ENCODE data around the gene LRIG1.

The LRIG1 gene

DNA sequence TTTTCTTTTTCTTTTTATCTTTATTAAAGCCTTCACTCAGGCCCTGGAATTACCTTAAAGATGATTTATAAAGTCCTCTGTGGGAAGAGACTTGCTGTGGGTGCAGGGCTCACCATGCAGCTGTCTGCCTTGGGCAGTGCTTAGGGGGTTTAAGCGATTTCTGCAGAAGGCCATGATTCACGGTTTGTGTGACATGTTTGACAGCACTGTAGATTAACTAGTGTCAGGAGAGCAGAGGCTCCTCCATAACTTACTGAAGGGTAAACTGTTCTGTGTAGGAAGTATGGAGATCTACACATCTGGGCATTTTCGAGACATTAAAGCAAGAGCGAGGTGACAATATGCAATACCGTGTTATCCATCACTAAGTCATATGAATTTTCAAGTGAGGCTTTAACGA, 137.7 kb downstream of the LRIG1 start:
- Histone ChIP-seq H3K27ac (ENCODE audit: low read depth, low read length) (no peak overlapping the region), H3K4me1 (ENCODE audit: control insufficient read depth, insufficient read depth, low read length) (peaks cover 36% of the 10 kb centered on the region), H3K27me3 (ENCODE audit: control insufficient read depth, insufficient read depth, low read length) (no peaks in the 10 kb centered on the region), H3K36me3 (ENCODE audit: control insufficient read depth, insufficient read depth, low read length) (no peaks in the 10 kb centered on the region), H3K4me3 (ENCODE audit: low read depth, low read length) (no peak overlapping the region), H3K9me3 (ENCODE audit: control insufficient read depth, insufficient read depth, low read length) (no peaks in the 10 kb centered on the region), H3K9ac (ENCODE audit: low read depth, low read length) (no peak overlapping the region)

DNA sequence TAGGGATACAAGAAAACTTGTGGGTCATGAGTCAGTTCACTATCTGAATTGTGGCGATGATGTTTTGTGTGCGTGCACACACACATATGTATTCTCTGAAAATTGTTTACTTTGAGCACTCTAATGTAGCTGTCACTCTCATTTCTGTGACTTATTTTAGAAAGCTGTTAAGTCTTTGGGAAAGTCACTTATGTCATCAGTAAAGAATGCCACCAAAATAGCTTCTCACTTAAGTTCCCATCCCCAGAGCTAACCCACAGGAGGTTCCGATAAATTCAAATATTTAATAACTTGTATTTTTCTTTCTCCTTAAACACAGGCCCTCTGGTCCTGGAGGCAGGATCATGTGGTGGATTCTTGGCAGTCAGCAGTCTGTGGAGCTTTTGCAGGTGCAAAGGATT, 138.3 kb downstream of the LRIG1 start:
- no peaks in the 10 kb centered on the region for H3K9me3 ChIP-seq (ENCODE audit: control insufficient read depth, insufficient read depth, low read length)
- H3K27ac ChIP-seq (ENCODE audit: low read depth, low read length): no peak overlapping the region
- H3K9ac ChIP-seq (ENCODE audit: low read depth, low read length): no peak overlapping the region
- H3K36me3 ChIP-seq (ENCODE audit: control insufficient read depth, insufficient read depth, low read length): no peaks in the 10 kb centered on the region
- H3K4me3 ChIP-seq (ENCODE audit: low read depth, low read length): no peak overlapping the region
- H3K27me3 ChIP-seq (ENCODE audit: control insufficient read depth, insufficient read depth, low read length): no peaks in the 10 kb centered on the region
- H3K4me1 ChIP-seq (ENCODE audit: control insufficient read depth, insufficient read depth, low read length): peaks cover 36% of the 10 kb centered on the region

DNA sequence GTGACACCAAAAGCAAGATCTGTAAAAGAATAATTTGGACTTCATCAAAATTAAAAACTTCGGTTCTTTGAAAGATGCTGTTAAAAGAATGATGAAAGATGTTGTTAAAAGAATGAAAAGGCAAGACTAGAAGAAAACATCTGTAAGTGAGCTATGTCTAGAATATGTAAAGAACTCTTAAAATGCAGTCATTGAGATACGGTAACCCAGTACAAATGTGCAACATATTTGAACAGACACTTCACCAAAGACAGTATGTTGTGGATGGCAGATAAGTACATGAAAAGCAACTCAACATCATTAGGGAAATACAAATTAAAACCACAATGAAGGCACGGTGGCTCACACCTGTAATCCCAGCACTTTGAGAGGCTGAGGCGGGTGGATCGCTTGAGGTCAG, 139.5 kb downstream of the LRIG1 start:
- H3K9ac ChIP-seq (ENCODE audit: low read depth, low read length): no peak overlapping the region
- H3K27me3 ChIP-seq (ENCODE audit: control insufficient read depth, insufficient read depth, low read length): no peaks in the 10 kb centered on the region
- no peak overlapping the region for H3K4me3 ChIP-seq (ENCODE audit: low read depth, low read length)
- H3K27ac ChIP-seq (ENCODE audit: low read depth, low read length): no peak overlapping the region
- H3K36me3 ChIP-seq (ENCODE audit: control insufficient read depth, insufficient read depth, low read length): no peaks in the 10 kb centered on the region
- no peaks in the 10 kb centered on the region for H3K9me3 ChIP-seq (ENCODE audit: control insufficient read depth, insufficient read depth, low read length)
- peaks cover 27% of the 10 kb centered on the region for H3K4me1 ChIP-seq (ENCODE audit: control insufficient read depth, insufficient read depth, low read length)

DNA sequence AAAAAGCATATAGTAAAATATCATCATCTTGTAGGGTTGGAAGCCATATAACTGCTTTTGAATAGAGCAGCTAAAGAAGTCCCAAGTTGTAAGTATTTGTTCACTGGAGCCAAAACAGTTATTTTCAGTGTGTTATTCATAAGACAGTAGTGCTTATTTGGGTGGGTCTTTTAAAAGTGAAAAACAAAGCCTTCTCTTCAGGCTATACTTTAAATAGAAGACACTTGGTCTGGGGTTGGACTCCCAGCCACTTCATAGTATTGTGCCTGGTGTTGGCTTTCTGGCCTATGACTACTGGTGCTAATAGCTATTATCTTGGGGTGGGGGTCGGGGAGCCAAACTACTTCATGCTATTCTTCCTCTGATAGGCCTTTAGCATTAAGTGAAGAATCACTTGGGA, 144.8 kb downstream of the LRIG1 start:
- peaks cover 8% of the 10 kb centered on the region; the same call in 1 of the 2 replicates for H3K4me1 ChIP-seq (ENCODE audit: control insufficient read depth, insufficient read depth, low read length)
- no peak overlapping the region for H3K4me3 ChIP-seq (ENCODE audit: low read depth, low read length)
- no peak overlapping the region for H3K27ac ChIP-seq (ENCODE audit: low read depth, low read length)
- no peaks in the 10 kb centered on the region for H3K36me3 ChIP-seq (ENCODE audit: control insufficient read depth, insufficient read depth, low read length)
- no peak overlapping the region for H3K9ac ChIP-seq (ENCODE audit: low read depth, low read length)
- H3K9me3 ChIP-seq (ENCODE audit: control insufficient read depth, insufficient read depth, low read length): no peaks in the 10 kb centered on the region
- no peaks in the 10 kb centered on the region for H3K27me3 ChIP-seq (ENCODE audit: control insufficient read depth, insufficient read depth, low read length)

DNA sequence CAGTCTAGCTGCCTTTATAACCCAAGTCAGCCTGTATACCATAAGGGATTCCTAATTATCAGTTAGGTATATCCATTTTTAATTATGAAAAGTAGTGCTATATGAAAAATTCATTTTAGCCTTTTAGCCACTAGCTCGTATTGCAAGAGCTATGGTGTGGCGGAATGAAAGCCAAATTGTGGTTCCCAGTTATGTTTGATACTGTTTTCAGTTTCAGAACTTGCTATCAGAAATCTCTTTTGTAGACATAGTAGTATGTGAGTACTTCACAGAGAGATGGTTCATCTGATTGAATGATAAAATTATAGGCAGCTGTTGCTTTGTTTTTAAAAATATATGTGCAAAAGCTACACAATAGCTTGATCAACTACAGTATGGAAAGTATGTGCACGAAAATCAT, 145.4 kb downstream of the LRIG1 start:
- H3K27ac ChIP-seq (ENCODE audit: low read depth, low read length): no peak overlapping the region
- no peak overlapping the region for H3K4me3 ChIP-seq (ENCODE audit: low read depth, low read length)
- no peak overlapping the region for H3K9ac ChIP-seq (ENCODE audit: low read depth, low read length)
- H3K9me3 ChIP-seq (ENCODE audit: control insufficient read depth, insufficient read depth, low read length): no peaks in the 10 kb centered on the region
- H3K4me1 ChIP-seq (ENCODE audit: control insufficient read depth, insufficient read depth, low read length): peaks cover 8% of the 10 kb centered on the region; the same call in 1 of the 2 replicates
- no peaks in the 10 kb centered on the region for H3K27me3 ChIP-seq (ENCODE audit: control insufficient read depth, insufficient read depth, low read length)
- H3K36me3 ChIP-seq (ENCODE audit: control insufficient read depth, insufficient read depth, low read length): no peaks in the 10 kb centered on the region

DNA sequence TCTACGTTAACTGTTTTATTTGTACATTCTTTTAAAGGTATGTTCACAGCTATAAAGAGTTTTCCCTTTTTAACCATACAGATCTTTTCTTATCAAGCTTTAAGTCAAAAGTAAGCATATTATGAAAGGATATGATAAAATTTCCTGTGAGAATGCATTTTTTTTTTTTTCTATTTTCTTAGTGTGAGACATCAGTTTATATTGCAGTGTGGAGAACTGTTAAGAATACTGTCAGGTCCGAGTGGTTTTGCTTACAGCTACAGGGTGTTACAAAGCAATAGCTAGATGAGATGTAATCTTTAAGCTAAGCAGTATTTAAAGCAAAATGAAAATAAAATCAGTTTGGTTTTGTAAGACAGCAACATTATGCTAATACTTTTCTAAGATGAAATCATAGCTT, 146.8 kb downstream of the LRIG1 start:
- H3K4me1 ChIP-seq (ENCODE audit: control insufficient read depth, insufficient read depth, low read length): peaks cover 8% of the 10 kb centered on the region; the same call in 1 of the 2 replicates
- H3K27me3 ChIP-seq (ENCODE audit: control insufficient read depth, insufficient read depth, low read length): no peaks in the 10 kb centered on the region
- no peak overlapping the region for H3K27ac ChIP-seq (ENCODE audit: low read depth, low read length)
- no peak overlapping the region for H3K9ac ChIP-seq (ENCODE audit: low read depth, low read length)
- no peaks in the 10 kb centered on the region for H3K9me3 ChIP-seq (ENCODE audit: control insufficient read depth, insufficient read depth, low read length)
- H3K4me3 ChIP-seq (ENCODE audit: low read depth, low read length): no peak overlapping the region
- H3K36me3 ChIP-seq (ENCODE audit: control insufficient read depth, insufficient read depth, low read length): no peaks in the 10 kb centered on the region

DNA sequence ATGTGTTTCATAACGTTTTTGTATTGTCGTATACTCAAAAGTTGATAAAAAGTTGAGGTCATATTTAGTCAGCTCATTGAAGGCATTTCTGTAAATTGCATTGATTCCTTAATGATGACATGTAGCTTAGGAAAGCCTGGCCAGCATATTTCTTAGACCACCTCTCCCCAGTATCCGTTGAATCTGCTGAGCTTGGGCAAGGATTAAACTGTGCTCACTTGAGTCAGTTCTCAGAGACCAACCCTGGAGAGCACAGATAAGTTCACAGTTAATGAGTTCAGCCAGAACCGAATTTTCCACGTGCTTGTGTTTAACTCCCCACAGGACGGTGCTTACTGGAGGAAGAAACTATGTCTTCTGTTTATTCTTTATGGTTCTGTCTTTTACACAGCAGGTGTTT, 147.3 kb downstream of the LRIG1 start:
- Histone ChIP-seq H3K4me1 (ENCODE audit: control insufficient read depth, insufficient read depth, low read length) (peaks cover 8% of the 10 kb centered on the region; the same call in 1 of the 2 replicates), H3K27me3 (ENCODE audit: control insufficient read depth, insufficient read depth, low read length) (no peaks in the 10 kb centered on the region), H3K9ac (ENCODE audit: low read depth, low read length) (no peak overlapping the region), H3K36me3 (ENCODE audit: control insufficient read depth, insufficient read depth, low read length) (no peaks in the 10 kb centered on the region), H3K27ac (ENCODE audit: low read depth, low read length) (no peak overlapping the region), H3K9me3 (ENCODE audit: control insufficient read depth, insufficient read depth, low read length) (no peaks in the 10 kb centered on the region), H3K4me3 (ENCODE audit: low read depth, low read length) (no peak overlapping the region)

DNA sequence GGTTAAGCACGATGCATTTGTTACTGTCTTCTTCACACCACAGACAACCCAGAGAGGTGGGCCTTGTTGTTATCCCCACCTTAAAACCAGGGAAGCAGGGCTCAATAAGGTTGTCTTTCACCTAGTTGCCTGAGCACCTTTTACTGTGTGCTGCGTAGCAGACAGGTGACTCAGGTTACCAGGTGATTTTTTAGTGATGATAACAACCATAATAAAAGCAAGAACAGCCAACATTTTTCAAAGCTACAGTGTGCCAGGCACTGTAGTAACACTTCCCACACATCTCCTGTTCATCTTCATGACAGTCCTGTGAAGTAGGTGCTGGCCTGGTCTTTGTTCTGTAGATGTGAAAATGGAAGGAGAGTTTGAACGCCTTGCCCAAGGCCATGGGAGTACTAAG, 147.8 kb downstream of the LRIG1 start:
- no peaks in the 10 kb centered on the region for H3K36me3 ChIP-seq (ENCODE audit: control insufficient read depth, insufficient read depth, low read length)
- H3K9me3 ChIP-seq (ENCODE audit: control insufficient read depth, insufficient read depth, low read length): no peaks in the 10 kb centered on the region
- no peak overlapping the region for H3K4me3 ChIP-seq (ENCODE audit: low read depth, low read length)
- peaks cover 8% of the 10 kb centered on the region; the same call in 1 of the 2 replicates for H3K4me1 ChIP-seq (ENCODE audit: control insufficient read depth, insufficient read depth, low read length)
- no peak overlapping the region for H3K27ac ChIP-seq (ENCODE audit: low read depth, low read length)
- no peaks in the 10 kb centered on the region for H3K27me3 ChIP-seq (ENCODE audit: control insufficient read depth, insufficient read depth, low read length)
- no peak overlapping the region for H3K9ac ChIP-seq (ENCODE audit: low read depth, low read length)

DNA sequence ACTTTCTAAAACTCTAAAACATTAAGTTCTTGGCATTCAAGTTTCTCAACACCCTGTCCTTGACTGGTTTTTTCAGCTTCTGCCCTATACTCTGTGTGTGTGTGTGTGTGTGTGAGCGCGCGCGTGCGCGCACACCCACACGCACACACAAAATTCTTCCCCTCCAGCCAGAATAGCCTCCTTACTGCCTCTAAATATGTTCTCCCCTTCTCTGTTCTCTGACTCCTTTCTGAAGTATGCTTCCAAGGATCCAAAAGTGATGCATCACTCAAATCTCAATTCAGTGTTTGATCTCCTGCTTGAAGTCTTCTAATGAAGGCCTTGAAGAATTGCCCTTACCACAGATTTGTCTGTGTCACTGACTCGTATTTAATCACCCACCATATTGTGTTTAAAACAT, 150.2 kb downstream of the LRIG1 start:
- Histone ChIP-seq H3K9ac (ENCODE audit: low read depth, low read length) (no peak overlapping the region), H3K27ac (ENCODE audit: low read depth, low read length) (no peak overlapping the region), H3K9me3 (ENCODE audit: control insufficient read depth, insufficient read depth, low read length) (no peaks in the 10 kb centered on the region), H3K4me3 (ENCODE audit: low read depth, low read length) (no peak overlapping the region), H3K27me3 (ENCODE audit: control insufficient read depth, insufficient read depth, low read length) (no peaks in the 10 kb centered on the region), H3K4me1 (ENCODE audit: control insufficient read depth, insufficient read depth, low read length) (peaks cover 8% of the 10 kb centered on the region; the same call in 1 of the 2 replicates), H3K36me3 (ENCODE audit: control insufficient read depth, insufficient read depth, low read length) (no peaks in the 10 kb centered on the region)

DNA sequence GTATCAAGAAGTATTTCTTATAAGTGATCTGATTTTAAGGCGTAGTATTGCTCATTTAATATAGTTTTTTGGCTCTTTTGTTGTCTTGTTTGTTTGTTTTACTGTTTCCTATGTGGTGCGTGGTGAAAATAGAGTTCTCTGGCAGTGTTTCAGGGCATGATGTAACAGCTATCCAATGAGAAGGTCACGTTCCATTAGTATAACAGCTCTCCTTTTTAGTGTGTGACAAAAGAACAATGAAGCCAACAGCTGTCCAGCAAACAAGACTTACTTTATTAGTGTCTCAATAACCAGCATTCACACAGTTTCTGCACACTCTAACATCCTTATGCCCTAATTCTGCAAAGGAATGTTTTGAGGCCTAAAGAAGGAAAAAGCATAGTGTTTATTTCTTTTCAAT, 152.1 kb downstream of the LRIG1 start:
- no peaks in the 10 kb centered on the region for H3K36me3 ChIP-seq (ENCODE audit: control insufficient read depth, insufficient read depth, low read length)
- H3K4me3 ChIP-seq (ENCODE audit: low read depth, low read length): no peak overlapping the region
- H3K9ac ChIP-seq (ENCODE audit: low read depth, low read length): no peak overlapping the region
- no peaks in the 10 kb centered on the region for H3K9me3 ChIP-seq (ENCODE audit: control insufficient read depth, insufficient read depth, low read length)
- peaks cover 8% of the 10 kb centered on the region for H3K4me1 ChIP-seq (ENCODE audit: control insufficient read depth, insufficient read depth, low read length)
- no peaks in the 10 kb centered on the region for H3K27me3 ChIP-seq (ENCODE audit: control insufficient read depth, insufficient read depth, low read length)
- no peak overlapping the region for H3K27ac ChIP-seq (ENCODE audit: low read depth, low read length)

DNA sequence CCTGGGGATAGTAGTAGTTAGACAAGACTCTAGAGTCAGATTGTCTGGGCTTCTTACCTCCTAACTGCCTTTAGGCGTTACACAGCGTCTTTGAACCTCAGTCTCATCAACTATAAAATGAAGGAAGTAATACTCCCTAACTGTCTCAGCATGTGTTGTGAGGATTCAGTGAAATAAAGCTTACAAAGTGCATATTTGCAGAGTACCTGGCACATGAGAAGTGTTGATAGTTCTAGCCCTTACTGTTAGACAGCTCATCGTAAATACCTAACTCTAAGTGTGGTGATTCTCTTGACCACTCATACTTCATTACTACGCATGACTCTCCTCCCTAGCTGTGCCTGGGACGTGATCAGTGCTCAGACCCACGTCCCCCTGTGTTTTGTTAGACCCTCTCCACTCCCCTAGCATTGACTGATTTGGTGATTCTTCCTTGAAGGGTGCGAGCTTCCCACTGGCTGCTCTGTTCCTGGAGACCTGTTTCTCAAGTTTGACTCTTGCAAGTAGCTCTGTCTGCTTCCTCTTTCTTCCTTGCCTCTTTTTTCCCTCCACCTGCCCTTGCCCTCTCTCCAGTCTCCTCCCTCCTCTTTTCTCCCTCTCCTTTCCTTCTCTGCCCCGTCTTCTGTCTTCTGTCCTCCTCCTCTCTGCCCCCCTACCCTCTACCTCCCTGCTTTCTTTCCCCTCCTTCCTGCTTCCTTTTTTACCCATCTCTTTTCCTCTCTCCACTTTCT, 155.8 kb downstream of the LRIG1 start:
- H3K9ac ChIP-seq (ENCODE audit: low read depth, low read length): no peak overlapping the region
- H3K9me3 ChIP-seq (ENCODE audit: control insufficient read depth, insufficient read depth, low read length): no peaks in the 10 kb centered on the region

More for the DNA sequence above, 155.8 kb downstream of the LRIG1 start:
- no peaks in the 10 kb centered on the region for H3K27me3 ChIP-seq (ENCODE audit: control insufficient read depth, insufficient read depth, low read length)
- no peak overlapping the region for H3K4me3 ChIP-seq (ENCODE audit: low read depth, low read length)
- H3K36me3 ChIP-seq (ENCODE audit: control insufficient read depth, insufficient read depth, low read length): no peaks in the 10 kb centered on the region
- no peak overlapping the region for H3K27ac ChIP-seq (ENCODE audit: low read depth, low read length)
- H3K4me1 ChIP-seq (ENCODE audit: control insufficient read depth, insufficient read depth, low read length): peaks cover 5% of the 10 kb centered on the region; the same call in 1 of the 2 replicates

All from HUES48 (cell line).